Hepatocyte (in vitro differentiated cells): ENCODE measurements around the gene VPS9D1. TPM values are rescaled to one million over a fixed set of nuclear protein-coding genes. Genes with fewer than 3 reads are reported as not detected.

ENCODE experiments used
- DNase-seq: peaks from one replicate; pipeline ENCODE4 v3.0.0-alpha.2; 2016; ENCODE audit warnings: low spot score
- H2AFZ ChIP-seq: fragments of 200-600 bp; sonication (generic); 2 replicates; pipeline ENCODE4 v1.6.0; 2016; ENCODE audit warnings: antibody characterized with exemption, mild to moderate bottlenecking
- H3K27ac ChIP-seq: fragments of 200-600 bp; sonication (generic); 2 replicates; pipeline ENCODE4 v1.5.1; 2016; ENCODE audit warnings: mild to moderate bottlenecking
- H3K27me3 ChIP-seq: fragments of 200-600 bp; sonication (generic); 2 replicates; pipeline ENCODE4 v1.6.1; 2016
- H3K36me3 ChIP-seq: fragments of 200-600 bp; sonication (generic); replicated peaks from 2 replicates; pipeline ENCODE4 v1.5.1; 2016; ENCODE audit warnings: low read depth; ENCODE audit not compliant: insufficient read depth
- H3K4me1 ChIP-seq: fragments of 200-600 bp; sonication (generic); 2 replicates; pipeline ENCODE4 v1.5.1; 2016; ENCODE audit warnings: mild to moderate bottlenecking, moderate library complexity; ENCODE audit not compliant: insufficient read depth
- H3K4me2 ChIP-seq: fragments of 200-600 bp; sonication (generic); 2 replicates; pipeline ENCODE4 v1.6.0; 2016
- H3K4me3 ChIP-seq: fragments of 200-600 bp; sonication (generic); 2 replicates; pipeline ENCODE4 v1.5.1; 2016; ENCODE audit warnings: mild to moderate bottlenecking
- H3K79me2 ChIP-seq: fragments of 200-600 bp; sonication (generic); 2 replicates; pipeline ENCODE4 v1.6.0; 2017; ENCODE audit warnings: mild to moderate bottlenecking
- H3K9me2 ChIP-seq: fragments of 200-600 bp; sonication (generic); replicated peaks from 2 replicates; pipeline ENCODE4 v1.6.0; 2017; ENCODE audit warnings: mild to moderate bottlenecking; ENCODE audit not compliant: insufficient read depth
- H3K9me3 ChIP-seq: fragments of 200-600 bp; sonication (generic); 2 replicates; pipeline ENCODE4 v1.5.1; 2016; ENCODE audit warnings: low read depth, mild to moderate bottlenecking
- H4K20me1 ChIP-seq: fragments of 200-600 bp; sonication (generic); 2 replicates; pipeline ENCODE4 v1.6.0; 2016; ENCODE audit warnings: mild to moderate bottlenecking; ENCODE audit not compliant: insufficient read depth, poor library complexity, severe bottlenecking
- CTCF ChIP-seq: fragments of 200-600 bp; sonication (generic); IDR thresholded peaks from 2 replicates; pipeline ENCODE4 v1.5.1; 2016; ENCODE audit warnings: antibody characterized with exemption, mild to moderate bottlenecking; ENCODE audit not compliant: poor library complexity
- EZH2 ChIP-seq: fragments of 200-600 bp; sonication (generic); IDR thresholded peaks from 2 replicates; pipeline ENCODE4 v1.6.1; 2016; ENCODE audit warnings: antibody characterized with exemption, mild to moderate bottlenecking, borderline replicate concordance
- EZH2phosphoT487 ChIP-seq: fragments of 200-600 bp; sonication (generic); IDR thresholded peaks from one replicate; pipeline ENCODE4 v1.6.1; 2018; ENCODE audit warnings: antibody characterized with exemption, mild to moderate bottlenecking, low read depth, moderate library complexity; ENCODE audit not compliant: unreplicated experiment, severe bottlenecking
- WGBS: methylation state at CpG from one replicate; pipeline ENCODE4 v1.1.6; 2016; ENCODE audit warnings: low lambda C conversion rate; ENCODE audit errors: missing lambda C conversion rate; 5-methylcytosine and 5-hydroxymethylcytosine counted together
- polyA plus RNA-seq: library from polyadenylated mRNA; unstranded; fragments of >200 nt; fragmentation: Nextera tagmentation; extraction: Ambion mirVana; gene quantifications from 2 replicates; pipeline ENCODE4 v1.2.1, GENCODE V29; 2016
- total RNA-seq: library from RNA; depleted of rRNA; stranded (reverse); fragments of >200 nt; gene quantifications from 2 replicates; pipeline ENCODE4 v1.2.3, GENCODE V29; 2014

VPS9D1 gene
- total and polyA plus RNA-seq, 2 experiments from 2014 or later: 13.8 to 25.5 TPM

DNA sequence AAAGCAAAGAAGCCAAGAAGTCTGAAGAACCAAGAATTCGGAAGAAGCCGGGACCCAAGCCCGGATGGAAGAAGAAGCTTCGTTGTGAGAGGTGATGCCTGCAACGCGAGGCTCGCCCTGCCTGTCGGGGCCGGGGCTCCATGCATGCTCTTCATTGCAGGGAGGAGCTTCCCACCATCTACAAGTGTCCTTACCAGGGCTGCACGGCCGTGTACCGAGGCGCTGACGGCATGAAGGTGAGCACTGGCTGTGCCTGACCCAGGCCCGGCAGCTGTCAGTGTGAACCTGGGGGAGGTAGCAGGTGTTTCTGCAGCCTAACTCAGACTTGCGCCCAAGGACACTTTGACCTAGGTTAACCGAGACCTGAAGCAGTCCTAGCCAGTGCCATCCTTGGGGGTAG lies 12.6 kb upstream of the VPS9D1 start:
- Histone ChIP-seq H2AFZ (no peak overlapping the region), H3K4me3 (no peak overlapping the region), H3K4me2 (no peak overlapping the region), H3K9me2 (no peaks in the 10 kb centered on the region), H3K79me2 (no peaks in the 10 kb centered on the region), H3K36me3 (no peaks in the 10 kb centered on the region), H4K20me1 (no peaks in the 10 kb centered on the region), H3K27ac (no peak overlapping the region), H3K9me3 (no peaks in the 10 kb centered on the region), H3K4me1 (no peaks in the 10 kb centered on the region), H3K27me3 (no peaks in the 10 kb centered on the region)
- TF ChIP-seq EZH2: no peak
- TF ChIP-seq EZH2phosphoT487: no peak
- TF ChIP-seq CTCF: no peak
- DNase-seq: no peak
- 94% methylated on average over 17 of the region's 17 CpGs for WGBS

DNA sequence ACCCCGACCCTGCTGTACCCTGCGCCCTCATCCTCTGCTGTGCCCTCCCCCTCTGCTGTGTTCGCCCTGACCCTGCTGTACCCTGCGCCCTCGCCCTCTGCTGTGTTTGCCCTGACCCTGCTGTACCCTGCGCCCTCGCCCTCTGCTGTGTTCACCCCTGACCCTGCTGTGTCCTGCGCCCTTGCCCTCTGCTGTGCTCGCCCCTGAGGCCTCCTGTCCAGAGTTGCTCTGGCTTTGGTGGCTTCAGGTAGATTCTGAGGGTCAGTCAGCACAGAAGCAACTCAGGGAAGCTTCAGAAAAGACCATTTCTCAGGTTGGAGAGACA lies 12.2 kb upstream of the VPS9D1 start:
- DNase-seq: no peak
- H3K27ac ChIP-seq: no peak overlapping the region
- no peak overlapping the region for H3K4me2 ChIP-seq
- H3K9me3 ChIP-seq: no peaks in the 10 kb centered on the region
- H3K27me3 ChIP-seq: no peaks in the 10 kb centered on the region
- TF ChIP-seq CTCF (no peak), EZH2 (no peak), EZH2phosphoT487 (no peak)
- H3K4me3 ChIP-seq: no peak overlapping the region
- H4K20me1 ChIP-seq: no peaks in the 10 kb centered on the region
- no peaks in the 10 kb centered on the region for H3K9me2 ChIP-seq
- no peaks in the 10 kb centered on the region for H3K36me3 ChIP-seq
- 97% methylated on average over 9 of the region's 9 CpGs for WGBS
- H3K4me1 ChIP-seq: no peaks in the 10 kb centered on the region
- no peaks in the 10 kb centered on the region for H3K79me2 ChIP-seq
- no peak overlapping the region for H2AFZ ChIP-seq

GRCh38 chr16:89732142-89732917 lies 11.6 kb upstream of the VPS9D1 start:
- Histone ChIP-seq H3K4me3 (no peak overlapping the region), H3K4me2 (no peak overlapping the region), H3K79me2 (no peaks in the 10 kb centered on the region), H3K9me3 (no peaks in the 10 kb centered on the region), H3K36me3 (no peaks in the 10 kb centered on the region), H3K4me1 (no peaks in the 10 kb centered on the region), H3K27me3 (no peaks in the 10 kb centered on the region), H3K27ac (no peak overlapping the region), H3K9me2 (no peaks in the 10 kb centered on the region), H2AFZ (no peak overlapping the region), H4K20me1 (no peaks in the 10 kb centered on the region)
- TF ChIP-seq EZH2 (no peak), EZH2phosphoT487 (no peak), CTCF (no peak)
- WGBS: 90% methylated on average over 16 of the region's 24 CpGs
- no peak for DNase-seq
